ENCODE results near the gene C7.

C7 gene

GRCh38 chr5:40958811-40959210 lies 49.5 kb downstream of the C7 start:
- DNase-seq (ENCODE audit: low read depth) = no peak
- H3K4me3 ChIP-seq (ENCODE audit: low read length) = no peak overlapping the region
- no peak for TF ChIP-seq CTCF (IDR thresholded peaks at IDR 0.05; ENCODE audit: insufficient read depth, low read depth, low read length, missing control alignments)

GRCh38 chr5:40960037-40960436 lies 50.7 kb downstream of the C7 start:
- no peak for DNase-seq (ENCODE audit: low read depth)
- TF ChIP-seq CTCF (IDR thresholded peaks at IDR 0.05; ENCODE audit: insufficient read depth, low read depth, low read length, missing control alignments) = no peak
- no peak overlapping the region for H3K4me3 ChIP-seq (ENCODE audit: low read length)

- no peak overlapping the region for H3K4me3 ChIP-seq (ENCODE audit: low read length)
- TF ChIP-seq CTCF (IDR thresholded peaks at IDR 0.05; ENCODE audit: insufficient read depth, low read depth, low read length, missing control alignments) = no peak
- no peak for DNase-seq (ENCODE audit: low read depth)
These were observed 53.1 kb downstream of the C7 start for GRCh38 chr5:40962207-40962955.

- TF ChIP-seq CTCF (IDR thresholded peaks at IDR 0.05; ENCODE audit: insufficient read depth, low read depth, low read length, missing control alignments) = no peak
- H3K4me3 ChIP-seq (ENCODE audit: low read length) = no peak overlapping the region
- no peak for DNase-seq (ENCODE audit: low read depth)
These were observed 63.1 kb downstream of the C7 start for GRCh38 chr5:40972434-40972833.

- no peak for TF ChIP-seq CTCF (IDR thresholded peaks at IDR 0.05; ENCODE audit: insufficient read depth, low read depth, low read length, missing control alignments)
- H3K4me3 ChIP-seq (ENCODE audit: low read length) = no peak overlapping the region
- no peak for DNase-seq (ENCODE audit: low read depth)
These were observed 64.2 kb downstream of the C7 start for GRCh38 chr5:40973364-40974004.

GRCh38 chr5:40976041-40976440 lies 66.7 kb downstream of the C7 start:
- H3K4me3 ChIP-seq (ENCODE audit: low read length) = no peak overlapping the region
- no peak for DNase-seq (ENCODE audit: low read depth)
- TF ChIP-seq CTCF (IDR thresholded peaks at IDR 0.05; ENCODE audit: insufficient read depth, low read depth, low read length, missing control alignments) = no peak

- TF ChIP-seq CTCF (IDR thresholded peaks at IDR 0.05; ENCODE audit: insufficient read depth, low read depth, low read length, missing control alignments) = no peak
- no peak for DNase-seq (ENCODE audit: low read depth)
- H3K4me3 ChIP-seq (ENCODE audit: low read length) = no peak overlapping the region
These were observed 67.5 kb downstream of the C7 start for GRCh38 chr5:40976836-40977235.

Data from epithelial cell of esophagus (primary cell).